DOHH2 (cell line): ENCODE data around the gene MADCAM1.

ENCODE experiments used
- H3F3A ChIP-seq: fragments of 200-600 bp; sonication (generic), shearing (Covaris generic); 2 replicates; pipeline ENCODE4 v1.6.0; 2016; ENCODE audit warnings: antibody characterized with exemption, mild to moderate bottlenecking; ENCODE audit not compliant: control insufficient read depth, insufficient read depth
- H3K27ac ChIP-seq: fragments of 200-600 bp; sonication (generic); 2 replicates; pipeline ENCODE4 v1.5.1; 2014; ENCODE audit warnings: low read depth, mild to moderate bottlenecking, low read length, moderate library complexity
- H3K27me3 ChIP-seq: fragments of 200-600 bp; sonication (generic); 2 replicates; pipeline ENCODE4 v1.6.1; 2014; ENCODE audit warnings: mild to moderate bottlenecking, low read length, mixed read lengths; ENCODE audit not compliant: control insufficient read depth
- H3K36me3 ChIP-seq: fragments of 200-600 bp; sonication (generic); 2 replicates; pipeline ENCODE4 v1.6.1; 2014; ENCODE audit warnings: mild to moderate bottlenecking, low read length, moderate library complexity, mixed read lengths; ENCODE audit not compliant: control insufficient read depth
- H3K4me1 ChIP-seq: fragments of 200-600 bp; sonication (generic); 2 replicates; pipeline ENCODE4 v1.6.1; 2014; ENCODE audit warnings: mild to moderate bottlenecking, low read length, mixed read lengths; ENCODE audit not compliant: control insufficient read depth
- H3K4me2 ChIP-seq: fragments of 200-600 bp; sonication (generic); 2 replicates; pipeline ENCODE4 v1.6.0; 2014; ENCODE audit warnings: mild to moderate bottlenecking, low read length, moderate library complexity
- H3K4me3 ChIP-seq: fragments of 200-600 bp; sonication (generic); 2 replicates; pipeline ENCODE4 v1.5.1; 2014; ENCODE audit warnings: mild to moderate bottlenecking, low read length, mixed read lengths
- H3K79me2 ChIP-seq: fragments of 200-600 bp; sonication (generic); 2 replicates; pipeline ENCODE4 v1.6.1; 2014; ENCODE audit warnings: mild to moderate bottlenecking, low read length, mixed read lengths; ENCODE audit not compliant: control insufficient read depth
- H3K9me2 ChIP-seq: fragments of 200-600 bp; sonication (generic); replicated peaks from 2 replicates; pipeline ENCODE4 v1.6.1; 2014; ENCODE audit warnings: mild to moderate bottlenecking, low read length, mixed read lengths; ENCODE audit not compliant: control insufficient read depth
- H3K9me3 ChIP-seq: fragments of 200-600 bp; sonication (generic); 2 replicates; pipeline ENCODE4 v1.6.1; 2014; ENCODE audit warnings: antibody characterized with exemption, low read length, mixed read lengths; ENCODE audit not compliant: control insufficient read depth, insufficient read depth
- H4K20me1 ChIP-seq: fragments of 200-600 bp; sonication (generic); 2 replicates; pipeline ENCODE4 v1.6.0; 2014; ENCODE audit warnings: low read depth, mild to moderate bottlenecking, antibody characterized with exemption, low read length, moderate library complexity; ENCODE audit not compliant: control insufficient read depth, insufficient read depth
- CTCF ChIP-seq: fragments of 200-600 bp; sonication (generic); IDR thresholded peaks from one replicate; pipeline ENCODE4 v1.5.1; 2014; ENCODE audit warnings: antibody characterized with exemption, mild to moderate bottlenecking, low read depth, low read length; ENCODE audit not compliant: poor library complexity, severe bottlenecking
- EZH2phosphoT487 ChIP-seq: fragments of 200-600 bp; sonication (generic); IDR thresholded peaks from 2 replicates; pipeline ENCODE4 v1.6.1; 2017; ENCODE audit warnings: borderline replicate concordance, mild to moderate bottlenecking, antibody characterized with exemption, low read length, moderate library complexity, mixed read lengths

The MADCAM1 gene

GRCh38 chr19:519449-519865, 23.2 kb downstream of the MADCAM1 start:
- H4K20me1 ChIP-seq, result no peaks in the 10 kb centered on the region
- no peak overlapping the region for H3K4me3 ChIP-seq
- H3K4me2 ChIP-seq, result no peak overlapping the region
- H3F3A ChIP-seq, result no peaks in the 10 kb centered on the region
- TF ChIP-seq CTCF, result no peak
- no peak for TF ChIP-seq EZH2phosphoT487
- H3K79me2 ChIP-seq, result no peaks in the 10 kb centered on the region
- H3K36me3 ChIP-seq, result no peaks in the 10 kb centered on the region; the same call in 1 of the 2 replicates
- H3K9me2 ChIP-seq, result no peaks in the 10 kb centered on the region
- no peak overlapping the region for H3K27ac ChIP-seq
- H3K9me3 ChIP-seq, result no peaks in the 10 kb centered on the region
- H3K4me1 ChIP-seq, result no peaks in the 10 kb centered on the region
- no peaks in the 10 kb centered on the region for H3K27me3 ChIP-seq

GRCh38 chr19:522726-523125, 26.4 kb downstream of the MADCAM1 start:
- no peaks in the 10 kb centered on the region for H3K9me2 ChIP-seq
- H4K20me1 ChIP-seq, result no peaks in the 10 kb centered on the region
- H3K27ac ChIP-seq, result no peak overlapping the region
- no peaks in the 10 kb centered on the region for H3K4me1 ChIP-seq
- H3K4me3 ChIP-seq, result no peak overlapping the region
- no peaks in the 10 kb centered on the region for H3K79me2 ChIP-seq
- H3K9me3 ChIP-seq, result no peaks in the 10 kb centered on the region
- H3K4me2 ChIP-seq, result no peak overlapping the region
- TF ChIP-seq CTCF (no peak), EZH2phosphoT487 (no peak)
- no peaks in the 10 kb centered on the region for H3K27me3 ChIP-seq
- H3F3A ChIP-seq, result no peaks in the 10 kb centered on the region
- no peaks in the 10 kb centered on the region for H3K36me3 ChIP-seq

- no peak overlapping the region for H3K4me3 ChIP-seq
- no peaks in the 10 kb centered on the region for H3F3A ChIP-seq
- H3K4me1 ChIP-seq, result no peaks in the 10 kb centered on the region
- no peaks in the 10 kb centered on the region for H3K9me3 ChIP-seq
- no peaks in the 10 kb centered on the region for H3K79me2 ChIP-seq
- TF ChIP-seq CTCF, result no peak
- no peak for TF ChIP-seq EZH2phosphoT487
- no peaks in the 10 kb centered on the region for H3K36me3 ChIP-seq
- H3K4me2 ChIP-seq, result no peak overlapping the region
- H3K9me2 ChIP-seq, result no peaks in the 10 kb centered on the region
- H3K27me3 ChIP-seq, result no peaks in the 10 kb centered on the region
- no peak overlapping the region for H3K27ac ChIP-seq
- H4K20me1 ChIP-seq, result no peaks in the 10 kb centered on the region
Measured at GRCh38 chr19:524062-524674, 27.9 kb downstream of the MADCAM1 start.
